Keratinocyte (primary cell): ENCODE data around the gene MBNL3. TPM values are rescaled to one million over a fixed set of nuclear protein-coding genes. Genes with fewer than 3 reads are reported as not detected.

ENCODE experiments used
- DNase-seq: peaks from one replicate; pipeline ENCODE4 v3.0.0-alpha.2; 2011; ENCODE audit warnings: low read depth, missing footprints, low spot score
- FAIRE-seq: peaks from 2 replicates; lab custom pipeline; 2011; peaks lifted over from hg19 to GRCh38; lab: Jason Lieb, UNC
- H2AFZ ChIP-seq: 2 replicates; pipeline ENCODE4 v1.6.0; 2012; ENCODE audit warnings: low read length, control low read depth, inconsistent platforms; ENCODE audit not compliant: control insufficient read depth
- H3K27ac ChIP-seq: 2 replicates; pipeline ENCODE4 v1.5.1; 2011; ENCODE audit warnings: low read length; ENCODE audit not compliant: control insufficient read depth, insufficient read depth
- H3K27me3 ChIP-seq: 3 replicates; pipeline ENCODE4 v1.6.0; 2011; ENCODE audit warnings: low read length; ENCODE audit not compliant: control insufficient read depth, insufficient read depth; ENCODE audit errors: extremely low read depth
- H3K36me3 ChIP-seq, 2 experiments: 2 replicates in 1 of 2; 3 replicates in 1 of 2; pipeline ENCODE4 v1.5.1; 2011; ENCODE audit warnings: low read length in 2 of 2, mild to moderate bottlenecking in 1 of 2; ENCODE audit not compliant: control insufficient read depth in 2 of 2, insufficient read depth in 2 of 2; ENCODE audit errors: extremely low read depth in 1 of 2
- H3K4me1 ChIP-seq: 3 replicates; pipeline ENCODE4 v1.5.1; 2011; ENCODE audit warnings: low read length; ENCODE audit not compliant: control insufficient read depth, insufficient read depth; ENCODE audit errors: extremely low read depth
- H3K4me2 ChIP-seq: 3 replicates; pipeline ENCODE4 v1.6.0; 2011; ENCODE audit warnings: low read depth, low read length; ENCODE audit not compliant: control insufficient read depth, insufficient read depth; ENCODE audit errors: extremely low read depth
- H3K4me3 ChIP-seq, 3 experiments: fragments of 200-600 bp in 1 of 3; sonication (generic) in 1 of 3; 2 replicates in 2 of 3; 3 replicates in 1 of 3; pipeline ENCODE4 v1.5.1; 2011 to 2016; ENCODE audit warnings: low read length in 3 of 3, mild to moderate bottlenecking in 3 of 3, control low read depth in 2 of 3, inconsistent platforms in 1 of 3, low read depth in 1 of 3, mixed read lengths in 1 of 3, mixed run types in 1 of 3, moderate library complexity in 1 of 3; ENCODE audit not compliant: control insufficient read depth in 2 of 3, insufficient read depth in 2 of 3; ENCODE audit errors: extremely low read depth in 1 of 3
- H3K79me2 ChIP-seq: 2 replicates; pipeline ENCODE4 v1.6.0; 2012; ENCODE audit warnings: low read length; ENCODE audit not compliant: control insufficient read depth, insufficient read depth
- H3K9ac ChIP-seq: 3 replicates; pipeline ENCODE4 v1.6.0; 2011; ENCODE audit warnings: low read length; ENCODE audit not compliant: control insufficient read depth, insufficient read depth; ENCODE audit errors: extremely low read depth
- H3K9me1 ChIP-seq: 3 replicates; pipeline ENCODE4 v1.6.0; 2011; ENCODE audit warnings: low read length; ENCODE audit not compliant: control insufficient read depth, insufficient read depth; ENCODE audit errors: extremely low read depth
- H3K9me3 ChIP-seq: 2 replicates; pipeline ENCODE4 v1.5.1; 2012; ENCODE audit warnings: low read depth, low read length; ENCODE audit not compliant: control insufficient read depth
- H4K20me1 ChIP-seq: 3 replicates; pipeline ENCODE4 v1.6.0; 2011; ENCODE audit warnings: low read length; ENCODE audit not compliant: control insufficient read depth, insufficient read depth; ENCODE audit errors: extremely low read depth
- EZH2 ChIP-seq: IDR thresholded peaks from one replicate; pipeline ENCODE4 v1.6.1; 2012; ENCODE audit warnings: inconsistent platforms, mild to moderate bottlenecking, low read length, moderate library complexity
- dilution Hi-C: fragments of 300-500 bp; cut with MboI; formaldehyde crosslinking; loops from one replicate; pipeline ENCODE4 v1.7.0; 2020; ENCODE audit warnings: low sequenced_read_pairs; ENCODE audit not compliant: extremely low pct_ligation_motif_present
- polyA plus RNA-seq, 5 experiments: library from polyadenylated mRNA; depleted of rRNA in 3 of 5; stranded (reverse) in 3 of 5; stranded (forward) in 1 of 5; unstranded in 1 of 5; fragments of >200 nt; gene quantifications; 1 replicate in 1 of 5; 2 replicates in 3 of 5; 3 replicates in 1 of 5; pipeline versions ENCODE4 v1.2.1 to v1.2.3, GENCODE V29; 2011 to 2012; ENCODE audit warnings: missing spikeins in 2 of 5, low read depth in 1 of 5, low replicate concordance in 1 of 5
- TF ChIP-seq, protein P1 (sequence below), 3 experiments: IDR thresholded peaks in 1 of 3; conservative IDR thresholded peaks in 1 of 3; optimal IDR thresholded peaks in 1 of 3; 2 replicates in 2 of 3; 3 replicates in 1 of 3; pipeline versions ENCODE3 to v1.5.1; 2011; ENCODE audit warnings: low read length in 3 of 3, mild to moderate bottlenecking in 3 of 3, moderate library complexity in 2 of 3, control low read depth in 1 of 3, inconsistent platforms in 1 of 3; ENCODE audit not compliant: insufficient read depth in 2 of 3; ENCODE audit errors: extremely low read depth in 1 of 3

Gene MBNL3
- polyA plus RNA-seq, 1 donor (not counting 4 experiments of a cell fraction or from before 2014, with no cell fraction given) = 6.9 TPM

DNA sequence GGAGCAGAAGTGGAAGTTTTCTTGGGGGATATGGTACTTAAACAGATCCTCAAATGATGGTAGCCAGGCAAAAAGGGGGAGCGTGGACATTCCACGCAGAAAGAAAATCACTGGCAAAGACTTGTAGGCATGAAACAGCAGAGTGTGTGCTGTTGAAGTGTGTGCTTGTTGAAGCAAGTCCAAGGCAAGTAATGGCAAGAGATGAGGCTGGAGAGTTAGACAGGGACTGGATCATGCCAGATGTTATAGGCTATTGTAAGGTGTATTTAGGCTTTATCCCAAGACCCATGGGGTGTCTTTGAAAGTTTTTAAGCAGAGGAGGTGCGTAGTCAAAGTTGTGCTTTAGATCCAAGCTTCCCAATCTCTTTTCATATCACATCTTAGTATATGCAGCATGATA, 124.5 kb downstream of the MBNL3 start:
- H2AFZ ChIP-seq = no peak overlapping the region
- no peaks in the 10 kb centered on the region for H3K4me1 ChIP-seq
- no peaks in the 10 kb centered on the region for H3K79me2 ChIP-seq
- no peaks in the 10 kb centered on the region for H3K27me3 ChIP-seq
- no peaks in the 10 kb centered on the region for H3K36me3 ChIP-seq
- TF ChIP-seq EZH2 = no peak
- TF ChIP-seq, protein P1, sequence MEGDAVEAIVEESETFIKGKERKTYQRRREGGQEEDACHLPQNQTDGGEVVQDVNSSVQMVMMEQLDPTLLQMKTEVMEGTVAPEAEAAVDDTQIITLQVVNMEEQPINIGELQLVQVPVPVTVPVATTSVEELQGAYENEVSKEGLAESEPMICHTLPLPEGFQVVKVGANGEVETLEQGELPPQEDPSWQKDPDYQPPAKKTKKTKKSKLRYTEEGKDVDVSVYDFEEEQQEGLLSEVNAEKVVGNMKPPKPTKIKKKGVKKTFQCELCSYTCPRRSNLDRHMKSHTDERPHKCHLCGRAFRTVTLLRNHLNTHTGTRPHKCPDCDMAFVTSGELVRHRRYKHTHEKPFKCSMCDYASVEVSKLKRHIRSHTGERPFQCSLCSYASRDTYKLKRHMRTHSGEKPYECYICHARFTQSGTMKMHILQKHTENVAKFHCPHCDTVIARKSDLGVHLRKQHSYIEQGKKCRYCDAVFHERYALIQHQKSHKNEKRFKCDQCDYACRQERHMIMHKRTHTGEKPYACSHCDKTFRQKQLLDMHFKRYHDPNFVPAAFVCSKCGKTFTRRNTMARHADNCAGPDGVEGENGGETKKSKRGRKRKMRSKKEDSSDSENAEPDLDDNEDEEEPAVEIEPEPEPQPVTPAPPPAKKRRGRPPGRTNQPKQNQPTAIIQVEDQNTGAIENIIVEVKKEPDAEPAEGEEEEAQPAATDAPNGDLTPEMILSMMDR (optimal IDR thresholded peaks at IDR 0.05 in 1 of 3, IDR thresholded peaks at IDR 0.05 in 1 of 3, conservative IDR thresholded peaks at IDR 0.05 in 1 of 3; ENCODE audit: extremely low read depth in 1 of 3, insufficient read depth in 2 of 3, low read length in 3 of 3) = no peak
- no peak overlapping the region for H3K9ac ChIP-seq
- H3K27ac ChIP-seq = no peak overlapping the region
- FAIRE-seq (peak; percentile 76), DNase-seq (no peak)
- dilution Hi-C loops = no loop called here
- no peak overlapping the region for H3K4me3 ChIP-seq
- no peaks in the 10 kb centered on the region for H4K20me1 ChIP-seq
- H3K9me1 ChIP-seq = no peaks in the 10 kb centered on the region
- no peak overlapping the region for H3K4me2 ChIP-seq
- no peaks in the 10 kb centered on the region for H3K9me3 ChIP-seq

DNA sequence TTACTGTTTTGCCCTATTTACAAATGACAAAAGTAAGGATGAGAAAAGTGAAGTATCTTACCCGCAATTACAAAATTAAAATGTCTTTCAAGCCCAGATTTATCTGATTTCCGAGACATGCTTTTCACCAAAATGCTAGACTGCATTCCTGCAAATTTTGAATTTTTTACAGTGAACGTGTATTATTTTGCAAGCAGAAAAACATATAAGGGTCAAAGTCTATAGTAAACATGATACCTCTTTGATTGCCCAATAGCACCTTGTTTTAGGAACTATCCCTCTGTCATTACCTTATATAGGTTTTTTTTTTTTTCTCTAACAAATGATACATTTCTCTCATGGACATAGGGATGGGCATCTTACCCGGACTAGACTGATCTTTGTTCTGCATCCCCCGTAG, 135.4 kb downstream of the MBNL3 start:
- H3K27ac ChIP-seq = no peak overlapping the region
- no peaks in the 10 kb centered on the region for H3K9me3 ChIP-seq
- no peaks in the 10 kb centered on the region for H3K79me2 ChIP-seq
- no peak overlapping the region for H3K4me3 ChIP-seq
- no peak overlapping the region for H3K4me2 ChIP-seq
- no peak overlapping the region for H2AFZ ChIP-seq
- H4K20me1 ChIP-seq = no peaks in the 10 kb centered on the region
- DNase-seq = no peak
- TF ChIP-seq EZH2 = no peak
- TF ChIP-seq, protein P1 (optimal IDR thresholded peaks at IDR 0.05 in 1 of 3, IDR thresholded peaks at IDR 0.05 in 1 of 3, conservative IDR thresholded peaks at IDR 0.05 in 1 of 3; ENCODE audit: extremely low read depth in 1 of 3, insufficient read depth in 2 of 3, low read length in 3 of 3) = no peak
- FAIRE-seq = no peak
- dilution Hi-C loops = no loop called here
- no peaks in the 10 kb centered on the region for H3K27me3 ChIP-seq
- H3K9me1 ChIP-seq = no peaks in the 10 kb centered on the region
- H3K36me3 ChIP-seq = no peaks in the 10 kb centered on the region
- H3K4me1 ChIP-seq = no peaks in the 10 kb centered on the region
- H3K9ac ChIP-seq = no peak overlapping the region
